Panc1 (cell line): ENCODE results near the gene ADAP2. TPM values are rescaled to one million over a fixed set of nuclear protein-coding genes. Genes with fewer than 3 reads are reported as not detected.

Source experiments
- ATAC-seq: fragments of 200-7000 bp; cut with Tn5 transposase; 2 replicates; pipeline ENCODE4 v1.9.1; 2020; ENCODE audit warnings: mild to moderate bottlenecking, moderate library complexity
- BruUV-seq: library from RNA; stranded (reverse); fragments of 400-500 nt; replicated peaks from 2 replicates; lab custom pipeline; 2021; lab: Mats Ljungman, UMichigan
- CTCF ChIA-PET: fragments of 300-600 bp; sonication (Branson Sonifier 250); formaldehyde crosslinking; loops from one replicate; lab custom pipeline; 2022; ENCODE audit warnings: antibody characterized with exemption; lab: Charles Lee
- POLR2A ChIA-PET: fragments of 300-600 bp; sonication (Branson Sonifier 250); formaldehyde crosslinking; loops from one replicate; lab custom pipeline; 2022; ENCODE audit warnings: antibody characterized with exemption; lab: Charles Lee
- DNase-seq: peaks from one replicate; pipeline ENCODE4 v3.0.0-alpha.2; 2010; ENCODE audit warnings: low read depth, low spot score
- H3K27ac ChIP-seq: 2 replicates; pipeline ENCODE4 v1.5.1; 2011; ENCODE audit warnings: mild to moderate bottlenecking, low read length, inconsistent platforms
- H3K27me3 ChIP-seq: fragments of 200-500 bp; sonication (Bioruptor generic); 2 replicates; pipeline ENCODE4 v1.6.0; 2014; ENCODE audit warnings: low read length, inconsistent platforms; ENCODE audit not compliant: control insufficient read depth, insufficient read depth
- H3K36me3 ChIP-seq: fragments of 200-500 bp; sonication (Bioruptor generic); 2 replicates; pipeline ENCODE4 v1.5.1; 2014; ENCODE audit warnings: inconsistent platforms, mild to moderate bottlenecking, low read length, moderate library complexity; ENCODE audit not compliant: control insufficient read depth, insufficient read depth
- H3K4me1 ChIP-seq: 2 replicates; pipeline ENCODE4 v1.5.1; 2011; ENCODE audit warnings: inconsistent platforms, mild to moderate bottlenecking, low read length, moderate library complexity; ENCODE audit not compliant: control insufficient read depth, insufficient read depth
- H3K4me3 ChIP-seq, 2 experiments: 2 replicates each; pipeline ENCODE4 v1.5.1; 2011 to 2012; ENCODE audit warnings: low read depth in 2 of 2, low read length in 2 of 2, mild to moderate bottlenecking in 2 of 2, inconsistent platforms in 1 of 2, moderate library complexity in 1 of 2
- H3K9me3 ChIP-seq: fragments of 200-500 bp; sonication (Bioruptor generic); 2 replicates; pipeline ENCODE4 v1.5.1; 2014; ENCODE audit warnings: low read depth, mild to moderate bottlenecking, inconsistent platforms, low read length, moderate library complexity; ENCODE audit not compliant: control insufficient read depth, insufficient read depth
- CTCF ChIP-seq: fragments of 450-650 bp; IDR thresholded peaks from 2 replicates; pipeline ENCODE4 v1.5.1; 2017; ENCODE audit warnings: mild to moderate bottlenecking
- POLR2AphosphoS5 ChIP-seq: IDR thresholded peaks from 2 replicates; pipeline ENCODE4 v1.6.1; 2012; ENCODE audit warnings: mild to moderate bottlenecking, low read depth, low read length, moderate library complexity
- SIN3A ChIP-seq: IDR thresholded peaks from 2 replicates; pipeline ENCODE4 v1.6.1; 2012; ENCODE audit warnings: low read depth, mild to moderate bottlenecking, low read length, moderate library complexity, borderline replicate concordance; ENCODE audit not compliant: insufficient read depth
- TCF7L2 ChIP-seq: IDR thresholded peaks from 2 replicates; pipeline ENCODE4 v1.6.1; 2011; ENCODE audit warnings: mild to moderate bottlenecking, low read depth, low read length, inconsistent platforms
- in situ Hi-C: cut with HindIII; loops from 2 replicates; pipeline ENCODE4 v1.10.0; 2016; ENCODE audit warnings: low sequenced_read_pairs, low pct_unique_long_range_greater_than_20kb
- intact Hi-C: fragments of 100-400 bp; cut with micrococcal nuclease; formaldehyde crosslinking; loops from one replicate; pipeline ENCODE4 v1.10.0; 2022; ENCODE audit not compliant: unreplicated experiment
- total RNA-seq: library from RNA; stranded (reverse); gene quantifications from one replicate; pipeline ENCODE4 v1.2.1, GENCODE V29; 2021; ENCODE audit not compliant: unreplicated experiment
- TF ChIP-seq, protein P1 (sequence below), 2 experiments: IDR thresholded peaks; 2 replicates each; pipeline ENCODE4 v1.6.1; 2011 to 2012; ENCODE audit warnings: low read depth in 2 of 2, control low read depth in 1 of 2, low read length in 1 of 2, mild to moderate bottlenecking in 1 of 2, moderate library complexity in 1 of 2; ENCODE audit not compliant: insufficient read depth in 1 of 2

ADAP2 gene
- total RNA-seq, 1 experiment from 2014 or later: 2.4 TPM

GRCh38 chr17:31008374-31009041 is 86.8 kb downstream of the ADAP2 start:
- DNase-seq (no peak), ATAC-seq (peak; percentile 90)
- ChIA-PET CTCF (interaction anchor here (0.7 to 1.0 kb wide), 3 partner anchors 197 to 209 kb away, joined by 3 to 7 read pairs (median 3); no protein-coding TSS in a partner anchor), POLR2A (interaction anchor here (0.6 to 0.7 kb wide), 2 partner anchors 51 to 287 kb away, joined by 3 to 12 read pairs; no protein-coding TSS in a partner anchor)
- Histone ChIP-seq H3K27me3 (no peaks in the 10 kb centered on the region), H3K4me3 (peak overlapping the region; percentile 43 to 63), H3K36me3 (no peaks in the 10 kb centered on the region), H3K4me1 (no peaks in the 10 kb centered on the region), H3K27ac (peak overlapping the region; percentile 62), H3K9me3 (no peaks in the 10 kb centered on the region)
- in situ Hi-C loops: no loop called here
- intact Hi-C loops: no loop called here
- no TSS peak for BruUV-seq
- TF ChIP-seq TCF7L2 (no peak), POLR2AphosphoS5 (no peak), SIN3A (0 out of 2 replicates have a peak, but pooled peaks have one; percentile 37), CTCF (no peak)
- TF ChIP-seq, protein P1, sequence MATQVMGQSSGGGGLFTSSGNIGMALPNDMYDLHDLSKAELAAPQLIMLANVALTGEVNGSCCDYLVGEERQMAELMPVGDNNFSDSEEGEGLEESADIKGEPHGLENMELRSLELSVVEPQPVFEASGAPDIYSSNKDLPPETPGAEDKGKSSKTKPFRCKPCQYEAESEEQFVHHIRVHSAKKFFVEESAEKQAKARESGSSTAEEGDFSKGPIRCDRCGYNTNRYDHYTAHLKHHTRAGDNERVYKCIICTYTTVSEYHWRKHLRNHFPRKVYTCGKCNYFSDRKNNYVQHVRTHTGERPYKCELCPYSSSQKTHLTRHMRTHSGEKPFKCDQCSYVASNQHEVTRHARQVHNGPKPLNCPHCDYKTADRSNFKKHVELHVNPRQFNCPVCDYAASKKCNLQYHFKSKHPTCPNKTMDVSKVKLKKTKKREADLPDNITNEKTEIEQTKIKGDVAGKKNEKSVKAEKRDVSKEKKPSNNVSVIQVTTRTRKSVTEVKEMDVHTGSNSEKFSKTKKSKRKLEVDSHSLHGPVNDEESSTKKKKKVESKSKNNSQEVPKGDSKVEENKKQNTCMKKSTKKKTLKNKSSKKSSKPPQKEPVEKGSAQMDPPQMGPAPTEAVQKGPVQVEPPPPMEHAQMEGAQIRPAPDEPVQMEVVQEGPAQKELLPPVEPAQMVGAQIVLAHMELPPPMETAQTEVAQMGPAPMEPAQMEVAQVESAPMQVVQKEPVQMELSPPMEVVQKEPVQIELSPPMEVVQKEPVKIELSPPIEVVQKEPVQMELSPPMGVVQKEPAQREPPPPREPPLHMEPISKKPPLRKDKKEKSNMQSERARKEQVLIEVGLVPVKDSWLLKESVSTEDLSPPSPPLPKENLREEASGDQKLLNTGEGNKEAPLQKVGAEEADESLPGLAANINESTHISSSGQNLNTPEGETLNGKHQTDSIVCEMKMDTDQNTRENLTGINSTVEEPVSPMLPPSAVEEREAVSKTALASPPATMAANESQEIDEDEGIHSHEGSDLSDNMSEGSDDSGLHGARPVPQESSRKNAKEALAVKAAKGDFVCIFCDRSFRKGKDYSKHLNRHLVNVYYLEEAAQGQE (IDR thresholded peaks at IDR 0.05; ENCODE audit: insufficient read depth in 1 of 2, low read depth in 2 of 2, low read length in 1 of 2): no peak

Other genes starting within 250 kb of the ADAP2 start
- 28.6 TPM for gene CRLF3, start 97.3 kb upstream of the ADAP2 start, total RNA-seq
- gene ATAD5, start 90.0 kb upstream of the ADAP2 start, total RNA-seq: 11.5 TPM
- gene TEFM, start 15.7 kb upstream of the ADAP2 start, total RNA-seq: 13.0 TPM
- gene RNF135, start 49.1 kb downstream of the ADAP2 start, total RNA-seq: 41.8 TPM
- 82.5 TPM for gene NF1, start 173.0 kb downstream of the ADAP2 start, total RNA-seq